SK-N-SH (cell line): ENCODE data around the gene SCN9A. TPM values are rescaled to one million over a fixed set of nuclear protein-coding genes. Genes with fewer than 3 reads are reported as not detected.
A peak's percentile ranks its signal among the peaks of the same experiment; 100 is the strongest.

Source experiments
- CTCF ChIA-PET: fragments of 300-600, 350-600 bp; formaldehyde crosslinking; extraction: SDS; loops from one replicate; lab custom pipeline; 2021; lab: Yijun Ruan, JAX
- POLR2A ChIA-PET: fragments of 350-600 bp; sonication (Branson Sonifier 250); formaldehyde crosslinking; extraction: SDS; loops from one replicate; lab custom pipeline; 2020; ENCODE audit warnings: antibody characterized with exemption, inconsistent platforms; lab: Yijun Ruan, JAX
- DNase-seq: peaks from one replicate; pipeline ENCODE4 v3.0.0; 2012
- H2AFZ ChIP-seq: fragments of 200-600 bp; sonication (generic); 2 replicates; pipeline ENCODE4 v1.8.1; 2016; ENCODE audit warnings: antibody characterized with exemption, mild to moderate bottlenecking, low read depth
- H3F3A ChIP-seq: fragments of 200-600 bp; sonication (generic); replicated peaks from 2 replicates; pipeline ENCODE3; 2016; ENCODE audit warnings: antibody characterized with exemption, mild to moderate bottlenecking; ENCODE audit not compliant: insufficient read depth
- H3K27ac ChIP-seq, 2 experiments: fragments of 200-500 bp in 1 of 2; fragments of 200-600 bp in 1 of 2; sonication (Bioruptor generic) in 1 of 2; sonication (generic), shearing (Covaris generic) in 1 of 2; 2 replicates each; pipeline versions ENCODE4 v1.5.1 to v1.6.1; 2014 to 2016; ENCODE audit warnings: low read depth in 2 of 2, inconsistent platforms in 1 of 2, low read length in 1 of 2, mild to moderate bottlenecking in 1 of 2, mixed read lengths in 1 of 2
- H3K27me3 ChIP-seq: fragments of 200-600 bp; sonication (generic), shearing (Covaris generic); 2 replicates; pipeline ENCODE4 v1.6.1; 2016; ENCODE audit warnings: mixed run types; ENCODE audit not compliant: insufficient read depth
- H3K36me3 ChIP-seq, 2 experiments: fragments of 200-500 bp in 1 of 2; fragments of 200-600 bp in 1 of 2; sonication (Bioruptor generic) in 1 of 2; sonication (generic) in 1 of 2; replicated peaks in 1 of 2; 2 replicates each; pipeline versions ENCODE3 to v1.5.1; 2014 to 2016; ENCODE audit warnings: low read length in 1 of 2, mild to moderate bottlenecking in 1 of 2; ENCODE audit not compliant: insufficient read depth in 2 of 2, control insufficient read depth in 1 of 2
- H3K4me1 ChIP-seq, 2 experiments: fragments of 200-500 bp in 1 of 2; fragments of 200-600 bp in 1 of 2; sonication (Bioruptor generic) in 1 of 2; sonication (generic), shearing (Covaris generic) in 1 of 2; 2 replicates each; pipeline versions ENCODE4 v1.5.1 to v1.6.1; 2014 to 2016; ENCODE audit warnings: low read depth in 1 of 2, low read length in 1 of 2, mixed run types in 1 of 2; ENCODE audit not compliant: insufficient read depth in 2 of 2, control insufficient read depth in 1 of 2
- H3K4me2 ChIP-seq: fragments of 200-600 bp; sonication (generic), shearing (Covaris generic); 2 replicates; pipeline ENCODE4 v1.6.1; 2017; ENCODE audit warnings: mixed run types
- H3K4me3 ChIP-seq, 2 experiments: fragments of 200-500 bp in 1 of 2; fragments of 200-600 bp in 1 of 2; sonication (Bioruptor generic) in 1 of 2; sonication (generic), shearing (Covaris generic) in 1 of 2; 2 replicates each; pipeline versions ENCODE4 v1.5.1 to v1.8.1; 2014 to 2016; ENCODE audit warnings: low read depth in 2 of 2, inconsistent platforms in 1 of 2, low read length in 1 of 2, mild to moderate bottlenecking in 1 of 2, mixed read lengths in 1 of 2, moderate library complexity in 1 of 2
- H3K79me2 ChIP-seq: fragments of 200-600 bp; sonication (generic); 2 replicates; pipeline ENCODE4 v1.8.1; 2017; ENCODE audit warnings: mild to moderate bottlenecking; ENCODE audit not compliant: insufficient read depth
- H3K9ac ChIP-seq: fragments of 200-600 bp; sonication (generic); 2 replicates; pipeline ENCODE4 v1.6.1; 2017; ENCODE audit warnings: mixed run types
- H3K9me2 ChIP-seq: fragments of 200-600 bp; sonication (generic); 2 replicates; pipeline ENCODE4 v1.6.1; 2017; ENCODE audit warnings: mixed run types
- H3K9me3 ChIP-seq: fragments of 200-600 bp; sonication (generic); 2 replicates; pipeline ENCODE4 v1.6.1; 2017; ENCODE audit warnings: mixed run types, mild to moderate bottlenecking, moderate library complexity
- H4K20me1 ChIP-seq: fragments of 200-600 bp; sonication (generic); 2 replicates; pipeline ENCODE4 v1.6.1; 2017; ENCODE audit warnings: mild to moderate bottlenecking, mixed run types; ENCODE audit not compliant: insufficient read depth
- ELF1 ChIP-seq: IDR thresholded peaks from 2 replicates; pipeline ENCODE4 v1.4.0; 2012
- FOXJ3 ChIP-seq: sonication (generic); formaldehyde crosslinking; IDR thresholded peaks from 2 replicates; pipeline ENCODE4 v1.5.1; 2020; ENCODE audit warnings: mild to moderate bottlenecking, missing genetic modification reagents
- GABPA ChIP-seq: IDR thresholded peaks from 2 replicates; pipeline ENCODE4 v1.4.0; 2012; ENCODE audit warnings: low read depth, mild to moderate bottlenecking
- IRF3 ChIP-seq: fragments of 150-350 bp; IDR thresholded peaks from 2 replicates; pipeline ENCODE4 v1.6.1; 2016; ENCODE audit warnings: mild to moderate bottlenecking, low read depth, low read length
- MAX ChIP-seq: IDR thresholded peaks from 2 replicates; pipeline ENCODE4 v1.4.0; 2012; ENCODE audit warnings: low read depth
- MEF2A ChIP-seq: IDR thresholded peaks from 2 replicates; pipeline ENCODE4 v1.4.0; 2012; ENCODE audit warnings: low read depth, borderline replicate concordance
- NRF1 ChIP-seq: IDR thresholded peaks from 2 replicates; pipeline ENCODE4 v1.6.1; 2012; ENCODE audit warnings: low read depth, mild to moderate bottlenecking, low read length
- PBX3 ChIP-seq: IDR thresholded peaks from 2 replicates; pipeline ENCODE4; 2012
- RAD21 ChIP-seq: IDR thresholded peaks from 2 replicates; pipeline ENCODE4 v1.6.1; 2012; ENCODE audit warnings: mild to moderate bottlenecking, low read length
- RXRA ChIP-seq: IDR thresholded peaks from 2 replicates; pipeline ENCODE4 v1.4.0; 2012; ENCODE audit warnings: low read depth, mild to moderate bottlenecking, borderline replicate concordance
- SIN3A ChIP-seq: IDR thresholded peaks from 2 replicates; pipeline ENCODE4 v1.6.1; 2012; ENCODE audit warnings: low read depth, mild to moderate bottlenecking, low read length, moderate library complexity, borderline replicate concordance
- SMC3 ChIP-seq: IDR thresholded peaks from 2 replicates; pipeline ENCODE4 v1.6.1; 2012; ENCODE audit warnings: low read depth, low read length, improper control_type of control experiment
- USF1 ChIP-seq: IDR thresholded peaks from 2 replicates; pipeline ENCODE4 v1.4.0; 2012; ENCODE audit warnings: low read depth, borderline replicate concordance
- ZBTB33 ChIP-seq: IDR thresholded peaks from 2 replicates; pipeline ENCODE4 v1.4.0; 2012; ENCODE audit warnings: low read depth, borderline replicate concordance
- WGBS: methylation state at CpG from one replicate; pipeline ENCODE4 v1.1.6; 2017; ENCODE audit warnings: low lambda C conversion rate; 5-methylcytosine and 5-hydroxymethylcytosine counted together
- polyA plus RNA-seq, 3 experiments: library from polyadenylated mRNA; depleted of rRNA; stranded (reverse); fragments of >200 nt; gene quantifications; 2 replicates each; pipeline ENCODE4 v1.2.3, GENCODE V29; 2012

Gene SCN9A
- polyA plus RNA-seq, 1 of the 3 experiments (the other 2 are of a cell fraction) = 5.9 TPM

- TF ChIP-seq RAD21 (peak; percentile 53), SIN3A (no peak), SMC3 (0 out of 2 replicates have a peak, but pooled peaks have one; percentile 11), USF1 (no peak), ZBTB33 (no peak), MAX (no peak), MEF2A (no peak), FOXJ3 (CRISPR knock-in tag) (no peak), ELF1 (no peak), NRF1 (no peak), IRF3 (no peak), RXRA (no peak)
Observed at GRCh38 chr2:166417669-166418068, 41.9 kb upstream of the SCN9A start (continued).

GRCh38 chr2:166413255-166413654, 37.5 kb upstream of the SCN9A start:
- H3K79me2 ChIP-seq = no peaks in the 10 kb centered on the region
- H3K9ac ChIP-seq = no peak overlapping the region
- H3K9me2 ChIP-seq = no peaks in the 10 kb centered on the region
- CTCF ChIA-PET = no interaction called here
- WGBS = 84% methylated on average over 1 of the region's 1 CpG
- DNase-seq = no peak
- peaks cover 2 to 29% of the 10 kb centered on the region in 2 experiments; a peak in 3 of 4 replicates for H3K4me1 ChIP-seq
- POLR2A ChIA-PET = no interaction called here
- H3K4me3 ChIP-seq = no peak overlapping the region
- H3K27ac ChIP-seq = peak overlapping the region in 1 of 2 experiments; percentile 92; a peak in 2 of 4 replicates
- H3F3A ChIP-seq = peaks cover 33% of the 10 kb centered on the region
- no peaks in the 10 kb centered on the region for H3K9me3 ChIP-seq
- peak overlapping the region; percentile 75; the same call in 1 of the 2 replicates for H2AFZ ChIP-seq
- no peaks in the 10 kb centered on the region for H4K20me1 ChIP-seq
- H3K36me3 ChIP-seq = peaks cover 0 to 4% of the 10 kb centered on the region in 2 experiments
- no peak for TF ChIP-seq GABPA
- TF ChIP-seq PBX3 = no peak
- no peak overlapping the region for H3K4me2 ChIP-seq
- no peaks in the 10 kb centered on the region for H3K27me3 ChIP-seq
